ENCODE measurements around the gene SLC8A1.

Gene SLC8A1

DNA sequence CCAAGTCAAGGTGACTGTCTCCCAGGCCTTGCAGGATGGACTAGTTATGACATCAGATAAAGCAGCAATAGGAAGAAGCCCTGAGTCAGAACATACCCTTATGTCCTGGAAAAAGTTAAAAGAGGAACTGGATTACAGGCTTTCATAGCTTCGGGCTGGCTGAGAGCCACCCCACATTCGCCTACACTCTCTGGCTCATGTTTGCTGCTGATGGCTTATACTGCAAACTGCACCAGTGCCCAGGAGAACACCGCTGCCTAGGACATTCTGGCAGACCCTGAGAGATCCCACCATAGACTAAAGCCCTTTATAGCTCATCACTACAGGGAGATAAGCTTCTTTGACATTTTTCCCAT lies 20.3 kb downstream of the SLC8A1 start:
- Histone ChIP-seq H2AFZ (ENCODE audit: low read depth, low read length) (no peak overlapping the region), H3K4me1 (ENCODE audit: insufficient read depth, low read length) (peaks cover 7% of the 10 kb centered on the region), H3K4me3 (ENCODE audit: low read length) (no peak overlapping the region), H3K9me3 (ENCODE audit: low read length) (no peaks in the 10 kb centered on the region), H3K36me3 (ENCODE audit: insufficient read depth, low read length) (no peaks in the 10 kb centered on the region), H3K27me3 (ENCODE audit: insufficient read depth, low read length) (no peaks in the 10 kb centered on the region)

DNA sequence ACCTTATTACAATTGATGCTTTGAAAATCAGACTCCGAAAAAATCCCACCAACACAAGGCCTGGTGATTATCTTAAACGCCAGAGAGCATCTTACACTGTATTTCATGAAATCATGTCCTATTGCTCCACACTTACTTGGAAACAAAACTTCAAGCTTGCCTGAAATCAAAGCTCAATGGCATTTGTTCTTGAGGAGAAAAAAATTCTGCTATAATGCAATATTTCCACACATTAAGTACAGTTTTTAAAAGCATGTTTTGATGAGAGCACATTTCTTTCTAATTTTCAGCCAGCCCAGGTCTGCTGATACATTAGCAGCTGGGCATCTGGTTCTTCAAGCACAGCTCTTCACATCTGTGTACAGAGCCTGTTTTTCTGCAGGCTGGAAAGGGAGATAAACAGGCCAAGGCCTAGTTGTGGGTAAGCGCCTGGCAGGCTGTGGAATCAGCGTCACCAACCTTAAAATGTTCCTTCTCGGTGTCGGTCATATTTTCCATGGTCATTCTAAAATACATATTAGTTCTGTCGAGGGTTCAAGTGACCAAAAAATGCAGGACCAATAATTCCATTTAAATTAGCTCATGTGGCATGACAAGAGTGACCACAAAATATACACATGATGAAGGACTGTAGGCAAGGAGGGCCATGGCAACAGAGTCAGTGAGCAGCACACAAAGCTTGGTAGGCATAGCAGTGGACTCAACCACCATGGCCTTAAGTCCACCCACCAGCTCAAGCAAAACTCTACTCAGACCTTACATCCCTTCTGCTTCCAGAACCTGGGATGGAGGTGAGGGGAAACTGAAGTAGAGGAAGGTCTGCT lies 20.9 kb downstream of the SLC8A1 start:
- Histone ChIP-seq H3K27me3 (ENCODE audit: insufficient read depth, low read length) (no peaks in the 10 kb centered on the region), H3K9me3 (ENCODE audit: low read length) (no peaks in the 10 kb centered on the region), H3K36me3 (ENCODE audit: insufficient read depth, low read length) (no peaks in the 10 kb centered on the region), H2AFZ (ENCODE audit: low read depth, low read length) (no peak overlapping the region), H3K4me1 (ENCODE audit: insufficient read depth, low read length) (peaks cover 7% of the 10 kb centered on the region), H3K4me3 (ENCODE audit: low read length) (no peak overlapping the region)

DNA sequence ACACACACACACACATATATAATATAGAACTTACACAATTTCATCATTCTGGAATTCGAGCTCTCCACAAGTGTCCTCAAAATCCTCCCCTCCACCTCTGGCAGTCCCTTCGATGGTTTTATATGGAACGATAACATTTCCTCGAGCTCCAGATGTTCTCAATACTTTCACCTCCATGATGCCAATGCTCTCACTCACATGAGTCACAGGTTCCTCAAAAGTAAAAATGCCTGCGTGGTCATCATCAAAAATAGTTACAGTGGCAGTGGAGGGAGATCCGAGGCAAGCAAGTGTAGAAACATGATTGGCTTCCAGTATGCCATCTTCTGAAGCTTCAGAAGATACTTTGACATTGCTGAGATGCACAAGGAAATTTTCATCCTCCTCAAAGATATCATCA lies 23.5 kb downstream of the SLC8A1 start:
- no peaks in the 10 kb centered on the region for H3K36me3 ChIP-seq (ENCODE audit: insufficient read depth, low read length)
- H2AFZ ChIP-seq (ENCODE audit: low read depth, low read length): no peak overlapping the region
- no peak overlapping the region for H3K4me3 ChIP-seq (ENCODE audit: low read length)
- no peaks in the 10 kb centered on the region for H3K4me1 ChIP-seq (ENCODE audit: insufficient read depth, low read length)
- no peaks in the 10 kb centered on the region for H3K27me3 ChIP-seq (ENCODE audit: insufficient read depth, low read length)
- H3K9me3 ChIP-seq (ENCODE audit: low read length): no peaks in the 10 kb centered on the region

DNA sequence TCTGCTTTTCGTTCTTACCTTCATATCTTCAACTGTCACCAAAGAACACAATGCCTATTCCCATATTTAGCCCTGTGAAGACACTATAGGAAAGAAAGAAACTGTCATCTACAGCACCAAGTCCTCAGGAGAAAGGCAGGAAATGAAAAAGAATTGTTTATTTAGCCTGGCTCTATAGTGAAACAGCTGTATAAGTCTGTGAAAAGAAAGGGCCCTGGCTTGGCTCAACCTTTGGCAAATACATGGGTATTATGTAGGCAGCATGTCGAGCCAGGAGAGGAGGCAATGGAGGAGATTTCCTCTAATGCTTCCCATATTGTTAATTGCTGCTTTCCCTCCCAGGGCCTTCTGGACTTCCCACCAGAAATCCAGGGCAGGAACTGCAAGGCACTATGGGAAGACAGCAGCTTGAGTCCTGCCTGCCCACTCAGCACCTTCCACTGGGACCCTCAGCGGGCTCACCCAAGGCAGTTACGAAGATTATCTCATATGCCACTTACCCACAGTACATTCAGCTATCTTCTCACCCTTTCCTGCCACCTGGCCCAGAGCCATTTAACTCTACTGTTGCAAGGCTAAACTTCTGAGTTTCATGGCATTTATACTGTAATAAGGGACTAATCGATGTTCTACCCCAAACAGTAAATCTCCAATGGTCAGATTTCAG lies 30.1 kb downstream of the SLC8A1 start:
- no peaks in the 10 kb centered on the region for H3K36me3 ChIP-seq (ENCODE audit: insufficient read depth, low read length)
- H3K27me3 ChIP-seq (ENCODE audit: insufficient read depth, low read length): no peaks in the 10 kb centered on the region
- no peak overlapping the region for H2AFZ ChIP-seq (ENCODE audit: low read depth, low read length)
- no peak overlapping the region for H3K4me3 ChIP-seq (ENCODE audit: low read length)
- no peaks in the 10 kb centered on the region for H3K9me3 ChIP-seq (ENCODE audit: low read length)
- H3K4me1 ChIP-seq (ENCODE audit: insufficient read depth, low read length): no peaks in the 10 kb centered on the region

DNA sequence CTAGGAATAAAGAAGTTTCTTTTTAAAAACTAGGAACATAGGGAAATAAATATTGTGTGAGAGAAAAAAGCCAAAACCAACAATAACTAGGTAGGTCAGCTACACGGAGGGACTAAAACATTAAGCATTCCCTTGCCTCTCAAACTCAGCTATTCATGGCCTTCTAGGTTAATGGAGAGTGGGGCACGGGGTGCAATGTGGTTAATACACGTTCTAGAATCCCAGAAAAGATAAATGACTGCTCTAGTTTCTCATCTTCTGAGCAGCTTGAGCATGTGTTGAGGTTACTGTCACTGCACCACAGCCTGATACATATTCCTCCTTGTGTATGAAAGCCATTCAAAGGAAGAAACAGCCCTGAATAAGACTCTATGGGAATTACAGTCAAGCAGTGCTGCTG lies 31.4 kb downstream of the SLC8A1 start:
- no peaks in the 10 kb centered on the region for H3K9me3 ChIP-seq (ENCODE audit: low read length)

DNA sequence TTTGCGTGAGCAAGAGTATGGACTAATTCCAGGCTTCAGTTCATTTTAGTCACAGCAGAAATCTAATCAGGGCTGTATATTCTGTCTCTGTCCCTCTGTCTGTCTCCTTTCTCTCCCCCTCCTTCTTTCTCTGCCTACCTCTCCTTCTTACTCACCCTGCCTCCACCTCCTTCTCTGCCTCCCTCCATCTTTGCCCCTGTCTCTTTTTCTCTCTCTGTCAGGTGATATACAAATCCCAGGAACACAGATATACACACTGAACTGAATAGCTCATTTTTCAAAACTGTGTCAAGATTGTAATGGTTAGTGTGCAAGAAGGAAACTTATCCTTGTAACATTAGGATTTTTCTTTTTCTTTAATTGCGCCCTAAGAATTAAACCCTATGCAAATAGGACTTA lies 32.5 kb downstream of the SLC8A1 start:
- Histone ChIP-seq H2AFZ (ENCODE audit: low read depth, low read length) (no peak overlapping the region), H3K4me3 (ENCODE audit: low read length) (no peak overlapping the region), H3K4me1 (ENCODE audit: insufficient read depth, low read length) (no peaks in the 10 kb centered on the region), H3K9me3 (ENCODE audit: low read length) (no peaks in the 10 kb centered on the region), H3K27me3 (ENCODE audit: insufficient read depth, low read length) (no peaks in the 10 kb centered on the region), H3K36me3 (ENCODE audit: insufficient read depth, low read length) (no peaks in the 10 kb centered on the region)

More for the DNA sequence above, 31.4 kb downstream of the SLC8A1 start:
- no peak overlapping the region for H2AFZ ChIP-seq (ENCODE audit: low read depth, low read length)
- H3K27me3 ChIP-seq (ENCODE audit: insufficient read depth, low read length): no peaks in the 10 kb centered on the region
- H3K4me1 ChIP-seq (ENCODE audit: insufficient read depth, low read length): no peaks in the 10 kb centered on the region
- H3K36me3 ChIP-seq (ENCODE audit: insufficient read depth, low read length): no peaks in the 10 kb centered on the region
- H3K4me3 ChIP-seq (ENCODE audit: low read length): no peak overlapping the region

DNA sequence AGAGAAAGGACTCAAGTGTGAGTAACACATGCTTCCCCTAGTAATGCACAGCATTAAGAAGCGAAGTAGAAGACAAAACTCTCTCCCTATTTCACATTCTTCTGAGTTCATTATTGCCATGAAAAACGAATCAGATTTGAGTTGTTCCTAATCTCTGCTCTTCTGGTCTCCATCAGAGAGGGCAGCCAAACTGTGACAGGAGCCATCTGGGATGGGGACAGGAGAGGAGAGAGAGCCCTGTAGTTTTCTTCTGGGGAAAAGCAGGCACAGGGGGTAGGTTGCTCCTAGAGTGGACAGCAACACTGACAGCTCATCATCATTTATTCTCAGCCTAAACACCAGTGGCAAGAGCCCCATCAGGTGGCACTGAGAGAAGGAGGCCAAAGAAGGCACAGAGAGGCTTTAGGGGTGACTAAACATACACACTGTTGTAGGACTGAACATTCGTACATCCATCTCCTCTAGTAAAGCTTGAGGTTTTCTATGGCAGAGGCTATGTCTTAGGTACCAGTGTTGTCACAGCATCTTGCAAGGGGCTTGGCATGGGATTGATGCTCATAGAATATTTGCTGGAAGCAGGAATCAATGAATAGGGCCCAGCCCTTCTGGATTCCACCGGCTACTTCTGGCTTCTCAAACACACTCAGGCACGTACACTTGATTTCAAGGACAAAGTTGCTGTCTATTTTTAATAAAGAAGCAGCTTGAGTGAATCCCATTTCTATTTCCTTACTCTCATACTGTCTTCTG lies 33.1 kb downstream of the SLC8A1 start:
- Histone ChIP-seq H3K27me3 (ENCODE audit: insufficient read depth, low read length) (no peaks in the 10 kb centered on the region), H3K4me1 (ENCODE audit: insufficient read depth, low read length) (no peaks in the 10 kb centered on the region), H2AFZ (ENCODE audit: low read depth, low read length) (no peak overlapping the region), H3K9me3 (ENCODE audit: low read length) (no peaks in the 10 kb centered on the region), H3K4me3 (ENCODE audit: low read length) (no peak overlapping the region), H3K36me3 (ENCODE audit: insufficient read depth, low read length) (no peaks in the 10 kb centered on the region)

DNA sequence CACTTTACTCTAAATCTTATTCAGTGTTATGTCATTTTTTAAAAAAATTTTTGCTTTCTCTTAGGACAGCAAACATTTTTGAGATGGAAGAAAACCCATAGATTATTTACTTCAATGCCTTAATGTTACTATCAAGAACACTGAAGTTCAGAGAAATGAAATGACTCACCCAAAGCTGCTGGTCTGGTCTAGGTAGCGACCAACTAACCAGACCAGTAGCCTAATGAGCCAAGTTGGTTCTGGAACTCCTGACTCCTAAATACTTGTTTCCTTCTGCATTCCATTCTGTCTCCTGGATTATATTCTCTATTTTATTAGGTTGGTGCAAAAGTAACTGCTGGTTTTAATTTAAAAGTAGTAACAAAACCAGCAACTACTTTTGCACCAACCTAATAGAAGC lies 35.4 kb downstream of the SLC8A1 start:
- H3K4me3 ChIP-seq (ENCODE audit: low read length): no peak overlapping the region
- H3K36me3 ChIP-seq (ENCODE audit: insufficient read depth, low read length): no peaks in the 10 kb centered on the region
- no peaks in the 10 kb centered on the region for H3K4me1 ChIP-seq (ENCODE audit: insufficient read depth, low read length)
- no peak overlapping the region for H2AFZ ChIP-seq (ENCODE audit: low read depth, low read length)
- H3K9me3 ChIP-seq (ENCODE audit: low read length): no peaks in the 10 kb centered on the region
- no peaks in the 10 kb centered on the region for H3K27me3 ChIP-seq (ENCODE audit: insufficient read depth, low read length)

DNA sequence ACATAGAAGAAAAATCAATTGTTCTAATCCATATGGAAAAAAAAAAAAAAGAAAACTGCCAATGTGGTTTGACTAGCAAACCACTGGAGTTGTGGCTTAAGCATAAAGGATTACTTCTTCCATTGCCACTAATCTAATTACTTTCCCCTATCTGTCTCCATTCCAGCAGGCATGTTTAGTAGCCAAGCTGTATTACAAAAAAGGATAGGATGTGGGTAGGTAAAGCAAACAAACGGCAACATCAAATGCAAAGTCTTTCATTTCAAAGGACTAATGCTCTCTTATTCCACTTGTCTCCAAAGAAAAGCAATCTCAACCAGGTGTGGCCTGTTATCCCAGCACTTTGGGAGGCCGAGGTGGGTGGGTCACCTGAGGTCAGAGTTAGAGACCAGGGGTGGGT lies 36.5 kb downstream of the SLC8A1 start:
- H3K4me3 ChIP-seq (ENCODE audit: low read length): no peak overlapping the region
- no peaks in the 10 kb centered on the region for H3K4me1 ChIP-seq (ENCODE audit: insufficient read depth, low read length)
- no peaks in the 10 kb centered on the region for H3K9me3 ChIP-seq (ENCODE audit: low read length)
- no peaks in the 10 kb centered on the region for H3K27me3 ChIP-seq (ENCODE audit: insufficient read depth, low read length)
- no peaks in the 10 kb centered on the region for H3K36me3 ChIP-seq (ENCODE audit: insufficient read depth, low read length)
- no peak overlapping the region for H2AFZ ChIP-seq (ENCODE audit: low read depth, low read length)

DNA sequence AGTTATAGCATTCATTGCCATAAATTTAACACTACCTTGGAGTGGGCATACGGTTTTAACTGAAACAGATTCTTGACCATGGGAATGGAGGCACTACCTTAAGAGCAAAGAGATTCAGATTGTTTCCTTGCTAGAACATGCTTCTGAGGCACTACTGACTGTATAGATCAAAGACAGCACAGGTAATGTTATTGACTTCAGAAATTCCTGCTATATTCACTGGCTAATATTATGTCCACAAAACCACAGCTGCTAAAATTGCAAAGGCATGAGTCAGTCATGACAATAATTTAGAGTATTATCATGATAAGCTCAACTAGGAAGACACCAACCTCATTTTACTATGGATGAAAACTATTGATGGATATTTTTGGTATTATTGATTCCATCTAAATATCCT lies 39.4 kb downstream of the SLC8A1 start:
- no peaks in the 10 kb centered on the region for H3K4me1 ChIP-seq (ENCODE audit: insufficient read depth, low read length)
- H3K4me3 ChIP-seq (ENCODE audit: low read length): no peak overlapping the region
- no peaks in the 10 kb centered on the region for H3K9me3 ChIP-seq (ENCODE audit: low read length)
- H3K36me3 ChIP-seq (ENCODE audit: insufficient read depth, low read length): no peaks in the 10 kb centered on the region
- H3K27me3 ChIP-seq (ENCODE audit: insufficient read depth, low read length): no peaks in the 10 kb centered on the region
- no peak overlapping the region for H2AFZ ChIP-seq (ENCODE audit: low read depth, low read length)

DNA sequence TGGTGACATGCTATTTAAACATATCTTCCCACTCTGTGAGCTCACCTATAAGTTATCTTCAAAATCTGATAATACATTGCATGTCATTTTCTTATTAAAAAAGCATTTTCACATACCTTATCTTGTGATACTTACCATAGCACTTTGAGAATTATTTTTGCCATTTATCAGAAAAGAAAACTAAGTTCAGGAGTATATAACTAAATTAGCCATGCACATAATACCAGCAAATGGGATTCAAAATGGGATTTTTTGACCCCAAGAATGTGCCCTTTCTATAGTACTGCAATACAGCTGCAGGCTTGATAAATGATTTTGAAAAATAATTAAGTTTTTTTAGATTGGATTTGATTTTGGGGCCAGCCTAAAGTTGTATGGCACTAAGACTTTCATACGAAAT lies 41.2 kb downstream of the SLC8A1 start:
- no peaks in the 10 kb centered on the region for H3K36me3 ChIP-seq (ENCODE audit: insufficient read depth, low read length)
- no peaks in the 10 kb centered on the region for H3K4me1 ChIP-seq (ENCODE audit: insufficient read depth, low read length)
- no peak overlapping the region for H3K4me3 ChIP-seq (ENCODE audit: low read length)
- H2AFZ ChIP-seq (ENCODE audit: low read depth, low read length): no peak overlapping the region
- H3K27me3 ChIP-seq (ENCODE audit: insufficient read depth, low read length): no peaks in the 10 kb centered on the region
- H3K9me3 ChIP-seq (ENCODE audit: low read length): no peaks in the 10 kb centered on the region

DNA sequence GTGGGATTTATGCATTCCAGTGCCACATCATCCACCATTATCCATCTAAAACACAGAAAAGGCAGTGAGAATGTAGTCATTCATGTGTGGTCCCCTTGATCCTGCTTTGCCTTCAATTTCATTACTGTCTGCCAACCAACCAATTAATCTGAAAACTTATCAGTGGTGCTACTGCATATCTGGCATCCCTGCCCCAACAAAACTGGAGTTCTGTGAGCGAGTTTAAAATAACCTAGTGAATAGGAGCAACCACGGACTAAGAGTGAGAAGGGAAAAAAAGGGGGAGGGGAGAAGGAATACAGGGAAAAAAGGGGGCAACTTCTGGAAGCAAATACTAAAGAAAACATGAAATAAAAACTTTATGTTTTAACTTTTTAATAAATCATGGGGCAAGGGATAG lies 42.2 kb downstream of the SLC8A1 start:
- Histone ChIP-seq H3K4me1 (ENCODE audit: insufficient read depth, low read length) (no peaks in the 10 kb centered on the region), H3K4me3 (ENCODE audit: low read length) (no peak overlapping the region), H3K9me3 (ENCODE audit: low read length) (no peaks in the 10 kb centered on the region), H2AFZ (ENCODE audit: low read depth, low read length) (no peak overlapping the region), H3K27me3 (ENCODE audit: insufficient read depth, low read length) (no peaks in the 10 kb centered on the region), H3K36me3 (ENCODE audit: insufficient read depth, low read length) (no peaks in the 10 kb centered on the region)

DNA sequence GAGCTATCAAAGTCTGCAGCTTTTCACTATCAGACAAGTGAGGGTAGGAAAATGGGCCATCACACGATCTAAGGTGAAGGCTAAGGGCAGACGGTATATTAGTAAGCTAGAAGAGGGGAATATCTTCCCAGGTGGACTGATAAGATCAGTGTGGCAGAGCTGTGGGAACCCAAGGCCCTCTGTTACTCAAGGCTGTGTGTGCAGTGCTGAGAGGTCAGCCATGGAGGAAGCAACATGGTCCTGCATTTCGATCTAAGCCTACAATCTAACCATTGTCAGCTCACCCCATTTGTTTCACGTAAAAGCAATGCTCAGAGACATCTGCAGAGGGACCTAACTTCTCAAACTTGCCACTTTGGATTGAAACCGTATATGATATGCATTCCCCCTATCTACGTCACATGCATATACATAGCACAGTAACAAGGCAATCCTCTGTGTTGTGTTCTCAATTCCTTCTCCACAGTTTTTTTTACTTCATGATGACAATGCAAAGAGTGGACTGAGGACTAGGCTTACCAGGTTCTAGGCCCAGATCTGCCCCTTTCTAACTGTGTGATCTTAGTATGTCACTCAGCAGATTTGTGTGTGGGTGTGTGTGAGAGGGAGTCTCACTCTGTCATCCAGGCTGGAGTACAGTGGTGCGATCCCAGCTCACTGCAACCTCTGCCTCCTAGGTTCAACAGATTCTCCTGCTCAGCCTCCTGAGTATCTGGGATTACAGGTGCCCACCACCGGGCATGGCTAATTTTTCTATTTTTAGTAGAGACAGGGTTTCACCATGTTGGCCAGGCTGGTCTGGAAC lies 45.2 kb downstream of the SLC8A1 start:
- Histone ChIP-seq H3K4me1 (ENCODE audit: insufficient read depth, low read length) (no peaks in the 10 kb centered on the region), H3K9me3 (ENCODE audit: low read length) (no peaks in the 10 kb centered on the region), H2AFZ (ENCODE audit: low read depth, low read length) (no peak overlapping the region), H3K4me3 (ENCODE audit: low read length) (no peak overlapping the region), H3K27me3 (ENCODE audit: insufficient read depth, low read length) (no peaks in the 10 kb centered on the region), H3K36me3 (ENCODE audit: insufficient read depth, low read length) (no peaks in the 10 kb centered on the region)
